ENCODE results near the gene MRTFA. TPM values are rescaled to one million over a fixed set of nuclear protein-coding genes. Genes with fewer than 3 reads are reported as not detected.

The MRTFA gene
- total RNA-seq, 1 donor from 2014 or later, result 19.2 TPM

GRCh38 chr22:40395607-40396006 is 240.9 kb downstream of the MRTFA start:
- no peaks in the 10 kb centered on the region for H3K9me3 ChIP-seq (replicated peaks)
- no peak overlapping the region for H3K27ac ChIP-seq (replicated peaks)
- no peaks in the 10 kb centered on the region for H3K36me3 ChIP-seq
- H3K4me3 ChIP-seq, result no peak overlapping the region
- H3K27me3 ChIP-seq (ENCODE audit: low read depth), result no peaks in the 10 kb centered on the region
- TF ChIP-seq CTCF (IDR thresholded peaks at IDR 0.05; ENCODE audit: borderline replicate concordance), result no peak
- H3K4me1 ChIP-seq, result peaks cover 32% of the 10 kb centered on the region
- intact Hi-C loops (cut with micrococcal nuclease), result no loop called here
- DNase-seq, result no peak

GRCh38 chr22:40394607-40395006 is 241.9 kb downstream of the MRTFA start:
- no peak overlapping the region for H3K4me3 ChIP-seq
- H3K27me3 ChIP-seq (ENCODE audit: low read depth), result no peaks in the 10 kb centered on the region
- no peak for TF ChIP-seq CTCF (IDR thresholded peaks at IDR 0.05; ENCODE audit: borderline replicate concordance)
- intact Hi-C loops (cut with micrococcal nuclease), result no loop called here
- peaks cover 24% of the 10 kb centered on the region for H3K4me1 ChIP-seq
- H3K9me3 ChIP-seq (replicated peaks), result no peaks in the 10 kb centered on the region
- DNase-seq, result no peak
- no peaks in the 10 kb centered on the region for H3K36me3 ChIP-seq
- H3K27ac ChIP-seq (replicated peaks), result no peak overlapping the region

GRCh38 chr22:40392618-40393017 is 243.9 kb downstream of the MRTFA start:
- Histone ChIP-seq H3K9me3 (replicated peaks) (no peaks in the 10 kb centered on the region), H3K4me1 (peaks cover 16% of the 10 kb centered on the region), H3K27me3 (ENCODE audit: low read depth) (no peaks in the 10 kb centered on the region), H3K36me3 (no peaks in the 10 kb centered on the region), H3K4me3 (no peak overlapping the region), H3K27ac (replicated peaks) (no peak overlapping the region)
- no peak for TF ChIP-seq CTCF (IDR thresholded peaks at IDR 0.05; ENCODE audit: borderline replicate concordance)
- intact Hi-C loops (cut with micrococcal nuclease), result no loop called here
- no peak for DNase-seq

GRCh38 chr22:40391417-40391816 is 245.1 kb downstream of the MRTFA start:
- Histone ChIP-seq H3K4me3 (no peak overlapping the region), H3K9me3 (replicated peaks) (no peaks in the 10 kb centered on the region), H3K27me3 (ENCODE audit: low read depth) (no peaks in the 10 kb centered on the region), H3K4me1 (peaks cover 8% of the 10 kb centered on the region), H3K36me3 (no peaks in the 10 kb centered on the region), H3K27ac (replicated peaks) (no peak overlapping the region)
- TF ChIP-seq CTCF (IDR thresholded peaks at IDR 0.05; ENCODE audit: borderline replicate concordance), result no peak
- intact Hi-C loops (cut with micrococcal nuclease), result no loop called here
- DNase-seq, result no peak

- intact Hi-C loops (cut with micrococcal nuclease), result no loop called here
- Histone ChIP-seq H3K9me3 (replicated peaks) (no peaks in the 10 kb centered on the region), H3K4me1 (peaks cover 26% of the 10 kb centered on the region), H3K27me3 (ENCODE audit: low read depth) (no peaks in the 10 kb centered on the region), H3K27ac (replicated peaks) (no peak overlapping the region), H3K4me3 (no peak overlapping the region), H3K36me3 (no peaks in the 10 kb centered on the region)
- no peak for TF ChIP-seq CTCF (IDR thresholded peaks at IDR 0.05; ENCODE audit: borderline replicate concordance)
- no peak for DNase-seq
These were observed 248.3 kb downstream of the MRTFA start for GRCh38 chr22:40388231-40388630.

GRCh38 chr22:40387746-40388145 is 248.8 kb downstream of the MRTFA start:
- H3K9me3 ChIP-seq (replicated peaks), result no peaks in the 10 kb centered on the region
- TF ChIP-seq CTCF (IDR thresholded peaks at IDR 0.05; ENCODE audit: borderline replicate concordance), result no peak
- no peak for DNase-seq
- intact Hi-C loops (cut with micrococcal nuclease), result no loop called here
- no peaks in the 10 kb centered on the region for H3K27me3 ChIP-seq (ENCODE audit: low read depth)
- peaks cover 26% of the 10 kb centered on the region for H3K4me1 ChIP-seq
- H3K36me3 ChIP-seq, result no peaks in the 10 kb centered on the region
- H3K4me3 ChIP-seq, result no peak overlapping the region
- H3K27ac ChIP-seq (replicated peaks), result no peak overlapping the region

All from left ventricle myocardium inferior (tissue), 1 donor.